Tongue (tissue), 2 donors: ENCODE results near the gene ACTRT3. TPM values are rescaled to one million over a fixed set of nuclear protein-coding genes. Genes with fewer than 3 reads are reported as not detected.

ENCODE experiments used
- small RNA-seq: library from RNA; depleted of rRNA; stranded (forward); fragments of <200 nt; gene quantifications from one replicate; pipeline ENCODE3, GENCODE V24; 2014; ENCODE audit warnings: low replicate concordance
- total RNA-seq: library from RNA; depleted of rRNA; stranded (reverse); fragments of >200 nt; gene quantifications from one replicate; pipeline ENCODE4 v1.2.3, GENCODE V29; 2014

The ACTRT3 gene
- total RNA-seq, 1 donor from 2014 or later, result 1.7 TPM

Small RNA genes within 50 kb of the gene (small RNA-seq; reads per million reads assigned to genes)
- not detected for gene RNU6-637P

Other genes starting within 250 kb of the ACTRT3 start
- gene MECOM, start 105.8 kb downstream of the ACTRT3 start, total RNA-seq, result 24.2 TPM
- gene TERC, start 4.5 kb downstream of the ACTRT3 start, total RNA-seq, result 179 TPM
- gene MYNN, start 3.8 kb upstream of the ACTRT3 start, total RNA-seq, result 31.6 TPM
- not detected for gene LRRIQ4, start 43.3 kb upstream of the ACTRT3 start, total RNA-seq
- 4.3 TPM for gene LRRC34, start 43.3 kb upstream of the ACTRT3 start, total RNA-seq
- not detected for gene LRRC31, start 100.4 kb upstream of the ACTRT3 start, total RNA-seq
- not detected for gene SAMD7, start 142.0 kb upstream of the ACTRT3 start, total RNA-seq
- gene SEC62, start 197.2 kb upstream of the ACTRT3 start, total RNA-seq, result 50.7 TPM